Islet of Langerhans (tissue), 1 donor: ENCODE measurements around the gene ANKRD23.

ENCODE experiments used
- FAIRE-seq: peaks from one replicate; lab custom pipeline; 2011; peaks lifted over from hg19 to GRCh38; lab: Jason Lieb, UNC

ANKRD23 gene

DNA sequence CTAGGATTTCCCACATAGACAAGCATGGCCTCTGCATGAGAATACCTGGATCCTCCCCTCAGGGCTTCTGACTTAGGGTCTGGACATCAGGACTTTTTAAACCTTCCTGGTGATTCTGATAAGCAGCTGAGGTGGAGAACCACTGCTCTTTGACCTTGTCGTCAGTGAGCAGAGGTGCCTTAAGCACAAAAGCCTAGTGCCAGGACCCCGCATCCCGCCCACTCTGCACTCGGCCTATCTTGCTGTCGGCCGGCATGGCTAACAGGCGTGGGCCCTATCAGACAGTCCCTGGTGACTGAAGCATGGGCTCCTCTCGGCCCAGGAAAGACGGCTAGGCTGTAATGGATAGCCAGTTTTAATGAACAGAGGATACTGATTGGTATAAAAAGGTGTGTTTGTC lies 6.2 kb downstream of the ANKRD23 start:
- FAIRE-seq: no peak

GRCh38 chr2:96835830-96836229 lies 8.0 kb downstream of the ANKRD23 start:
- no peak for FAIRE-seq

DNA sequence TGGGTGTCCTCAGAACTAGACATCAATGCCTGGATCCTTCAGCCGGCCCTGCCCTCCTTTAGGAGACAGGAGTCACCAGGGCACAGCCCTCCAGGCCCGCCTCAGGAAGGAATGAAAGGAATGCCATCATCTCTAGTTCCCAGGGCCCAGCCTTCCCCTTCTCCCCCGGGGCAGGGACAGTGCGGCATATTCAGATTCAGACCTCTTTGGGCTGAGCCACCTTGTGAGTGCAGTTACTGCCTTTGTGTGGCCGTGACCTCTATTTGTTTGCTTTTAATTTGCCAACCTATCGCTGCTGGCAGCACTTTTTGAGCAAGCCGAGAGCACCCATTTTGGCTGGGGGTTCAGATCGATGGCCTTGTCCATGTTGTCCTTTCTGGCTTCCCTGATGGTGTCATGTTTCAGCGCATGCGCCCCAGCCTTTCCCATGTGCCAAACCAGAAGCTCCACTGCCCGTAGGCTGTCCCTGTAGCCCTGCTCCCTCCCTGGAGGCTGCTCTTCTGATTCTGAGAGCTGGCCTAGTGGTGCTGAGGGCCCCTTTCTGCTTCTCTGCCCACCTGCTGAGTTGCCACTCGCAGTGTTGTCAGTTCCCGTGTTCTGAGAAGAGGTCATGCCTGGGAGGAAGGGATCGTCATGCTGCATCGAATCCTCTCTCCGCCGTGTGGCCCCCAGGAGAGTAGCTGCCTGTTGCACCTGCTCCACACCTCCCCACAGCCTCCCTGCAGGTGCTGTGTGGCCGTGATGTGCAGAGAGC lies 10.9 kb downstream of the ANKRD23 start:
- FAIRE-seq: no peak

GRCh38 chr2:96832408-96832753 lies 11.4 kb downstream of the ANKRD23 start:
- FAIRE-seq: no peak

GRCh38 chr2:96831679-96832078 lies 12.1 kb downstream of the ANKRD23 start:
- FAIRE-seq: no peak

GRCh38 chr2:96830044-96830562 lies 13.7 kb downstream of the ANKRD23 start:
- FAIRE-seq: no peak

DNA sequence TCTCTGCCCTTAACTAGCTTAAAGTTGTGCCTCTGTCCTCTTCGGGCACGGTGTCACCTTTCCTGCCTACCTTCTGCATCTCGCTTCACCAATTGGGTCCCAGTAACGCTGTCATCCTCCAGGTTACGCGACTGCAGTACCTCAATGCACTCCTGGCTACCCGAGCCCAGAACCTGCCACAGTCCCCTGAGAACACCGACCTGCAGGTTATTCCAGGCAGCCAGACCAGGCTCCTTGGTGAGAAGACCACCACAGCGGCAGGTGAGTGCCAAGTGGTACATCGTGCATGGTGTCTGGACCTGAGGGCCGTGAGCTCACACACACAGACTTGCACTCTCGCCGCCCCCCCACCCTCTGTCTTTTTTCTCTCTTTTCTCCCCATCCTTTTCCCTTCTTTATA lies 14.9 kb downstream of the ANKRD23 start:
- FAIRE-seq: no peak

GRCh38 chr2:96828436-96828835 lies 15.4 kb downstream of the ANKRD23 start:
- FAIRE-seq: no peak

DNA sequence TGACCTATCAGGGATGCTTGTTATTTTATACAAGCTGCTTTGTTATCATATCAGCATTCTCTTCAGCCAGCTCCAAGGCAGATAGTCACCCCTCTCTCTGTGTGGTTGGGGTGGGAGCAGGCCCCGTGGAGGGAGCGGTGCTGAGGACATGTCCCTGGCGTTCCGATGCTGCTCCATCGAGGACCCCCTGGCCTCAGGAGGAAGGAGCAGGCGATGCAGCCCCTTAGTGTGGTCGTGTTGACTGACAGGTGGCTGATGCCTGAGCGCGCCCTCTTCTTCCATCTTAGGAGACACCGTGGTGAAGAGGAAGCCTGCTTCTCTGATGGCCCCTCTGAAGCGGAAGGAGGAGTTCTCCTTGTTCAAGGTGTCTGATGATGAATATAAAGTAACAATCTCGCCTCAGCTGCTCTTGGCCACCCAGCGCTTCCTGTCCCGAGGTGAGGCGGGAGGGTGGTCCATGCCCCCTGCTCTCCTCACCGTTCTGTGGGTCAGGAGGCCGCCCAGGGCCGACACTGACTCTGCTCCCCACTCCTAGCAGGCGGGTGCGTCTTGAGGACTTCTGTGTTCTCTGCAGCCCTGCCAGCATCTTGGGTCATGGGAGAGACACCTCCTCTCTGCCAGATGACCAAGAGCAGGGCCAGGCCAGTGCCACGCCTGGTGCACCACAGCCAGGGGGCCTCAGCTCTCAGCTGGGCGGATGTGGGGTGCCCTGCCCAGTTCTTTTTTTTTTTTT lies 17.1 kb downstream of the ANKRD23 start:
- FAIRE-seq: no peak

DNA sequence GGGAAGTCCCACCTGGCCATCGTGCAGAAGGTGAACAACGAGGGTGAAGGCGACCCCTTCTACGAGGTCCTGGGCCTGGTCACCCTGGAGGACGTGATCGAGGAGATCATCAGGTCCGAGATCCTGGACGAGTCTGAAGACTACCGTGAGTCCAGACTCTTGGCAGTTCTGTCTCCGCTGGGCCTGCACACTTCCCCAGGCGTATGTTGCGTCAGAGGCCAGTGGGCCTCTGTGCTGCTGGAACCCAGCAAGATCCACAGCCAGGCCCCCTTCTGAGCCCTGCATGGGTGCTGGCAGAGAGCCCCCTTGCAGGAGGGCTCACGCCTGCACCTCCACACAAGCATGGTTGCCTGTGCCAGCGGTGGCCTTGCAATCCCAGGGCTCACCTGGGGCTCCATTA lies 18.8 kb downstream of the ANKRD23 start:
- no peak for FAIRE-seq

GRCh38 chr2:96824079-96824870 lies 19.5 kb downstream of the ANKRD23 start:
- no peak for FAIRE-seq

GRCh38 chr2:96823198-96823597 lies 20.6 kb downstream of the ANKRD23 start:
- no peak for FAIRE-seq

DNA sequence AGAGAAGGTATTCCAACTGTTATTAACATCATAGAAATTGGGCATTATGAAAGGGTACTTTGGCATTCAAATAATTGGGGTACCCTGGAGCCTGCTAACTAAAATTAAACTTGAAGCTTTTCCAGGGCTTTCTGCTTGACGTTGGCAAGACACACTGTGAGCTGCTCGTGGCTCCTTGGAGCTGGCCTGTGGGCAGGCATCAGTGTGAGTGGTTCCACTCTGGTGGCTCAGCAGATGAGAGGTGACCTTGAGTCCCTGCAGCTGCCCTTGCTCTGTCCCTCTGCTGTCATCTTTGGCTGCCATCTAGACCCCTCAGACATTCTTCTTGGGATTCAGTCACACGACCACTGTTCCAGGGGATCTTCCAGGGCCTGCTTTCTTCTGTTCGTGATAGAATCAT lies 21.0 kb downstream of the ANKRD23 start:
- FAIRE-seq: no peak

DNA sequence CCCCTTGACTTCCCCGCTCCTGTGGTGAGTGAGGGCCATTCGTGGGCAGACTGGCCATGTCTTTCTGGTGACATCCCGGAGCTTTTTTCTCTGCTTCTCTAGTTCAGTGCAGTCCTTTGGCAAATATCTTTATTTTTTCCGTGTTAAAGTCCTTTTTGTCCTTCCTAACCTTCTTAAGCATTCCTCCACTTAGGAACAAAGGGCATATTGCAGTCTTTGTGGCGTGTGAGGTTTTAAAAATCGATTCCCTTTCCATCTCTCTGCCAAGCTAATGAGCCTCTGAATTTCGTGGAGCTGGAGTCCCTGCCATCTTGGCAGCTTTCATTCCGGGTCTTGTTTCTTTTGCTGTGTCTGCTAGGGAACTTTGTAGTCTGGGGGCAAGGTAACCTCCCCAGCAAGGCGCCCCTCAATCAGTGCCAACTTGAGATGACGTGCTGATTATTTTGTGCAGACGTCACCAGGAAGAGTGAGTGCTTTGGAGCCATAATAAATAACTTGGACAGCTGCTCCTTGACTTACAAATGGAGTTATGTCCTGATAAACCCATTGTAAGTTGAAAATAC lies 22.6 kb downstream of the ANKRD23 start:
- no peak for FAIRE-seq

- FAIRE-seq: no peak
These were observed 23.8 kb downstream of the ANKRD23 start for GRCh38 chr2:96819876-96820511.

DNA sequence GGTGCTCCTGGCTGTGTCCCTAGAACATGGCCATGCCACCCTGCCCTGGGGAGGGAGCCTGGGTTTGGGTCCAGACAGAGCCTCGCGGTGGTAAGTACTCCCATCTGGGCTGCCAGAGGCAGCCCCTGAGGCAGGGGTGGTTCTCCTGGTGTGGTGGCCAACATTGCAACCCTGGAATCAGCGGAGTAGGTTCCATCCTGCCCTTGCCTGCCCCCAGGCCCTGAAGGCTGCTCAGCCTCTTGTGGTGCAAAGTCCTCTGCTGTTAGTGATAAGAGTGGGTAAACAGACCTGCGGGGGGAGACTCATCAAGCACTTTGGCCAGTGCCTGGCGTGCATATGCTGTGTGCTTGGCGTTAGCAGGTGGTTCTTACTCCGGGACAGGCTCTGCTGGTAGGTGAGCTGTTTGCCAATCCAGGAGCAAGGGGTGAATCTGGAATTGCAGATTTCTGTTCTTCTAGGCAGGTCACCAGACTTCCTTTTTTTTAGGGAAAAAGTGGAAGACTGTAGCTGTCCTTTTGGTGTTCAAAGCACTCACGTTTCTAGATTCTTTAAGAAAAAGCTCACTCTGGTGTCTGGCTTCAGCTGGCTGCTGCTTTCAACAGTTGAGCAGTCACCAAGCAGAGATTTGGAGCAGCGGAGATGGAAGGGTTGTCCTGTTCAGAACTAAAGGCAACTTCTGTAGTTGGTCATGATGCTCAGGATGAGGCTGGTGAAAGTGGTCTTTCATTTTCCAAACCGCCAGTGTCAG lies 24.5 kb downstream of the ANKRD23 start:
- no peak for FAIRE-seq

GRCh38 chr2:96817882-96818281 lies 25.9 kb downstream of the ANKRD23 start:
- no peak for FAIRE-seq

- FAIRE-seq: no peak
These were observed 26.8 kb downstream of the ANKRD23 start for GRCh38 chr2:96816836-96817702.

- no peak for FAIRE-seq
These were observed 27.5 kb downstream of the ANKRD23 start, which contains the start of gene CNNM3 for GRCh38 chr2:96816127-96816835. Gene CNNM3 (plus strand): TSS chr2:96816268. CDS start chr2:96816278, 10 bp downstream.
